SU-DHL-6 (cell line): ENCODE results near the gene SRP14.

Experiments used
- H2AFZ ChIP-seq: fragments of 200-600 bp; sonication (generic); 2 replicates; pipeline ENCODE4 v1.6.1; 2014; ENCODE audit warnings: low read depth, mild to moderate bottlenecking, moderate library complexity, mixed read lengths, antibody characterized with exemption, low read length; ENCODE audit not compliant: severe bottlenecking
- H3F3A ChIP-seq: fragments of 200-600 bp; shearing (Covaris generic); 2 replicates; pipeline ENCODE4 v1.6.0; 2016; ENCODE audit warnings: antibody characterized with exemption, mild to moderate bottlenecking; ENCODE audit not compliant: insufficient read depth
- H3K27ac ChIP-seq: fragments of 200-600 bp; sonication (generic); 2 replicates; pipeline ENCODE4 v1.5.1; 2016; ENCODE audit warnings: low read depth, mild to moderate bottlenecking, low read length, moderate library complexity, mixed read lengths
- H3K27me3 ChIP-seq: fragments of 200-600 bp; sonication (generic), shearing (Covaris generic); 2 replicates; pipeline ENCODE4 v1.6.0; 2014; ENCODE audit warnings: mild to moderate bottlenecking, low read length
- H3K36me3 ChIP-seq: fragments of 200-600 bp; sonication (generic); 2 replicates; pipeline ENCODE4 v1.6.1; 2014; ENCODE audit warnings: mild to moderate bottlenecking, low read length, mixed read lengths
- H3K4me2 ChIP-seq: fragments of 300-600, 200-600 bp; shearing (Covaris generic), sonication (generic); 2 replicates; pipeline ENCODE4 v1.6.0; 2014; ENCODE audit warnings: low read length, low read depth, mild to moderate bottlenecking; ENCODE audit not compliant: poor library complexity, severe bottlenecking
- H3K4me3 ChIP-seq: fragments of 200-600 bp; sonication (generic); 2 replicates; pipeline ENCODE4 v1.5.1; 2014; ENCODE audit warnings: antibody characterized with exemption, low read length, mild to moderate bottlenecking, mixed read lengths; ENCODE audit not compliant: insufficient read depth, poor library complexity, severe bottlenecking
- H3K79me2 ChIP-seq: fragments of 200-600 bp; sonication (generic); 2 replicates; pipeline ENCODE4 v1.6.1; 2014; ENCODE audit warnings: mild to moderate bottlenecking, low read length, moderate library complexity; ENCODE audit not compliant: insufficient read depth
- H3K9ac ChIP-seq: fragments of 200-600 bp; sonication (generic); 2 replicates; pipeline ENCODE4 v1.7.0; 2014; ENCODE audit warnings: mild to moderate bottlenecking, low read length
- H3K9me2 ChIP-seq: fragments of 200-600 bp; sonication (generic); replicated peaks from 2 replicates; pipeline ENCODE4 v1.6.1; 2014; ENCODE audit warnings: low read length; ENCODE audit not compliant: insufficient read depth
- H3K9me3 ChIP-seq: fragments of 200-600 bp; sonication (generic); 2 replicates; pipeline ENCODE4 v1.6.1; 2014; ENCODE audit warnings: low read length, mixed read lengths; ENCODE audit not compliant: insufficient read depth
- H4K20me1 ChIP-seq: fragments of 200-600 bp; sonication (generic); 2 replicates; pipeline ENCODE4 v1.6.1; 2014; ENCODE audit warnings: low read depth, mild to moderate bottlenecking, antibody characterized with exemption, low read length, moderate library complexity, mixed read lengths
- CTCF ChIP-seq: fragments of 200-600 bp; sonication (generic); IDR thresholded peaks from one replicate; pipeline ENCODE4 v1.5.1; 2017; ENCODE audit warnings: antibody characterized with exemption, mild to moderate bottlenecking, low read length, moderate library complexity; ENCODE audit not compliant: insufficient read depth, poor library complexity, severe bottlenecking
- EZH2phosphoT487 ChIP-seq: fragments of 200-600 bp; sonication (generic), shearing (Covaris generic); conservative IDR thresholded peaks from 2 replicates; pipeline ENCODE4 v1.6.1; 2018; ENCODE audit warnings: mild to moderate bottlenecking, antibody characterized with exemption, low read length, moderate library complexity, mixed read lengths

SRP14 gene

GRCh38 chr15:39987821-39988220 is 51.2 kb downstream of the SRP14 start:
- Histone ChIP-seq H3K36me3 (no peaks in the 10 kb centered on the region), H3K4me2 (no peak overlapping the region), H3K9me2 (no peaks in the 10 kb centered on the region), H3F3A (no peaks in the 10 kb centered on the region), H3K27ac (no peak overlapping the region), H3K9ac (no peak overlapping the region), H3K9me3 (no peaks in the 10 kb centered on the region), H3K4me3 (no peak overlapping the region), H3K27me3 (no peaks in the 10 kb centered on the region), H2AFZ (no peak overlapping the region), H4K20me1 (no peaks in the 10 kb centered on the region), H3K79me2 (no peaks in the 10 kb centered on the region)
- TF ChIP-seq EZH2phosphoT487 (no peak), CTCF (no peak)
